SK-N-DZ (cell line): ENCODE results near the gene MTCH2.

Experiments used
- DNase-seq: peaks from one replicate; pipeline ENCODE4 v3.0.0-alpha.2; 2015; ENCODE audit warnings: low spot score

The MTCH2 gene

DNA sequence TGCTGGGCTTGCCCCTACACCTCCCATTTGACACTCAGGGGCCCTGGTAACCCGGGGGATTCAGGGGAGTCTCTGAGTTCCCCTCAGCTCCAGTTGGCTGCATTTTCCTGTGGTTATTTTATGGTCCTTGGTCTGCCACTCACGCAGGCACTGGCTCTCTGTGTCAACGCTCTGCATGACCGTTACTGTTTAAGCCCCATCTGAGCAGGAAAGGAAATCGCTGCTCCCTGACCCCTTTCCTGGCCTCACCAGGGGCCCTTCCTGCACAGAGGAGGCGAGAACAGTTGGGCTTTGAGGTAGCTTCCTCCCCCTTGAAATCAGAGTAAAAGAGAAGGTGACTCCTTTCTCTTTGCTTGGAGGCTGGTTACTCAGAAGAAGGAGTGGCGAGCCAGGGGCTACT, 50.6 kb downstream of the MTCH2 start:
- no peak for DNase-seq

DNA sequence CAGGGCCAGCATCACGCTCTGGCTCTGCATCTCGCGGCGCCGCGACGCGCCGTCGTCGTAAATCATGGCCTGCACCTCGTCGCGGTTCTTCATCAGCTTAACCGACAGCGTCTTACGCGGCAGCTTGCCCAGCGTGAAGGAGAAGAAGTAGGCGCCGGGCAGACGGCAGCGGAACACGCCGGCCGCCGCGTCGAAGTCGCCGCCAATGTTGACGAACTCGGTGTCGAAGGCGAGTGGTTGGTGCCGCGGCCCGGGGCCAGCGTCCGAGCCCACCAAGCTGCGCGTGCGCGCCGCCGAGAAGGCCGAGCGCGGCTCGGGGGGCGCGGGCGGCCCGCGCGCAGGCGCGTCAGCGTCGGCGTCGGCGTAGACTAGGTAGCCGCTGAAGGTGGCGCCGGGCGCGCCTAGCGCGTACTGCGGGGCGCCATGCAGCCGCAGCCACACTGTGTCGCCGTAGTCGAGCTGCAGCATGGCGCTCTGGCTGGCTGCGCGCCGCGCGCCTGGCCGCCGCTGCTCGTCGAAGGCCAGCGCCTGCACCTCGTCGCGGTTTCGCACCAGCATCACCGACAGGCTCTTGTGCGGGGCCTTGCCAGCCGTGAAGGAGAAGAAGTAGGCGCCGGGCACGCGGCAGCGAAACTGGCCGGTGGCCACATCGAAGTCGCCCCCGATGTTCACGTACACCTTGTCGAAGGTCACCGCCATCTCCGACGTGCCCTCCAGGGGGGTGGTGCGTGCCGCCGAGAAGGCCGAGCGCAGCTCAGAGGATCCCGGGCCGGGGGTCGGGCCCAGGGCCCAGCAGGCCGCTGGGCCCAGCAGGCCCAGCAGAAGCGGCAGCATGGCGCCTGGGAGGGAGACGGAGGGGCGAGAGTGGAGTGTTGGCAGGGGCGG, 52.1 kb downstream of the MTCH2 start:
- DNase-seq, result no peak

DNA sequence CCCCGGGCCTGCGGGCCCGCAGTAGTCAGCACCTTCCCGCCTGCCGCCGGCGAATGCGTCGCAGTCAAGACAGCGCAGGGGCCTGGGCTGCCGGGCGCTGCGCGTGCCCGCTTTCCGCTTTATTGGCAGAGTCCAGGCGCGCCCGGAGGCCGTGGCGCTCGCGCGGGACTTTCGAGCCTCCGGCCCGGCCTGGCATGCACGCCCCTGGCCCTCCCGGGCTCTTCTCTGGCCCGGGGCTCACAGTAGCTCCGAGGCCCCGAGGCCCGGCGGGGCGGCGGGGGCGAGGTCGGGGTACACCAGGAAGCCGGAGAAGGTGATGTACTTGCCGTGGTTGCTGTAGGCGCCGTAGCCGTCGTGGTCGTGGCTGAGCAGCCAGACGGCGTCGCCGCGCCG, 52.8 kb downstream of the MTCH2 start:
- no peak for DNase-seq

DNA sequence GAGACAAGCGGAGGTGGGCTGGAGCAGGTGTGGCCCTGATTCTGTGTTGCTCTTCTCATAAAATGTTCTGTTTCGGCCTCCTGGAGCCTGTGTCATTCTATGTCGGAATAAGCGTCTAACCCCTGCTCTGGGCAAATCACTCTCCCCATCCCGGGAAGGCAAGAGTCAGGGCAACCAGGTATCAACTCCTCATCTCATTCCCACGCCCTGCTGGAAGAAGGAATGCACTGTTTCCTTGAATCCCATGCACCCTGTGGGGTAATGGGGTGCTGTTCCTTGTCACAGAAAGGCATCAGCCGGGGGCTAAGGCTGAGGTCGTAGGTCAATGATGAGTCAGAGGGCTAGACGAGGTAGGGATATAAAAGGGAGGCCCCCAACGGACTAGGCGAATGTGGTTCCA, 53.2 kb downstream of the MTCH2 start:
- DNase-seq, result no peak

DNA sequence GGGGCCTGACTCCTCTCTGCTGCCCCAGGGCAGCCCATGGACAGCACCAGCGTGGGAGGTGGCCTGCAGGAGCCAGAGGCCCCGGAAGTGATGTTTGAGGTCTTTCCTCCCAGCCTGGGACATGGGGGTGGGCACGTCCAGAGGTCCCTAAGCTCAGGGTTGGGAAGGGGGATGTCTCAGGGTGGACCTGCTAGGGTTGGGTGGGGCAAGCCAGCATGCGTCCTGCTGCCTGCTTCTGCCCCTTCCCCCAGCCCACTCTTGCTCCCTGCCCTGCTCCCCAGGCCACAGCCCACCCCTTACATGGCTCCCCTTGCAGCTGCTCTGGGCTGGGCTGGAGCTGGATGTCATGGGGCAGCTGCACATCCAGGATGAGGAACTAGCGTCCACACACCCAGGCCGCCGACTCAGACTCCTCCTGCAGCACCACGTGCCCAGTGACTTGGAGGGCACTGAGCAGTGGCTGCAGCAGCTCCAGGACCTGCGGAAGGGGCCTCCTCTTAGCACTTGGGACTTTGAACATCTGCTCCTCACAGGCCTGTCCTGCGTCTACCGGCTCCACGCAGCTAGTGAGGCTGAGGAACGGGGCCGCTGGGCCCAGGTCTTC, 54.5 kb downstream of the MTCH2 start:
- DNase-seq, result peak; percentile 43

DNA sequence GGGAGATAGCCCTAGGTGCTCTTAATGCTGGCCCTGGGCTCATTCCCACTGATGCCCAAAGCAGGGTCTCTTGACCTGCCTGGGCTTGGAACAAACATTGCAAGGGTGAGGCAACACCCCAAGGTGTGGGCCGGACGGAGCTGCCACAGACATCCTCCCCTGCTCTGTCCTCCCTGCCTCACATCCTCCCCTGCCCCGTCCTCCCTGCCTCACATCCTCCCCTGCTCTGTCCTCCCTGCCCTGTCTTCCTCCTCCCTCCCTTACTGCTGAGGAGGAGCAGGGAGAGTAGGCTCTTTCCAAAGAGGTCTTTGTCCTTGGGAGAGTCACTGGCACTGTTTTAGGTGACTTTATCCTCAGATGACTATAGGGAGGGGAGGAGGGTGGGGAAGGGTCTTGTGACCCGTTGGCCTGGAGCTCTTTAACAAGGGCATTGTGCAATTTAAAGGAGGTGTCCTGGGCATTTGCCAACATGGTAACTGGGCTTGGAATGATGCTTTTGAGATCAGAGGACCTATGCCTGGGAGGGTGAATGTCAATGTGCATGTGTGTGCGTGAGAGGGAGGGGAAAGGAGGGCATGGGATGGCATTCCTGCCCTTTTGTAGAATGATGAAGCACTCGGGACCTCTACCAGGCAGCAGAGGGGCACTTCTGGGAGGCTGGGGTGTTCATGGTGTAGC, 55.2 kb downstream of the MTCH2 start:
- DNase-seq, result no peak

DNA sequence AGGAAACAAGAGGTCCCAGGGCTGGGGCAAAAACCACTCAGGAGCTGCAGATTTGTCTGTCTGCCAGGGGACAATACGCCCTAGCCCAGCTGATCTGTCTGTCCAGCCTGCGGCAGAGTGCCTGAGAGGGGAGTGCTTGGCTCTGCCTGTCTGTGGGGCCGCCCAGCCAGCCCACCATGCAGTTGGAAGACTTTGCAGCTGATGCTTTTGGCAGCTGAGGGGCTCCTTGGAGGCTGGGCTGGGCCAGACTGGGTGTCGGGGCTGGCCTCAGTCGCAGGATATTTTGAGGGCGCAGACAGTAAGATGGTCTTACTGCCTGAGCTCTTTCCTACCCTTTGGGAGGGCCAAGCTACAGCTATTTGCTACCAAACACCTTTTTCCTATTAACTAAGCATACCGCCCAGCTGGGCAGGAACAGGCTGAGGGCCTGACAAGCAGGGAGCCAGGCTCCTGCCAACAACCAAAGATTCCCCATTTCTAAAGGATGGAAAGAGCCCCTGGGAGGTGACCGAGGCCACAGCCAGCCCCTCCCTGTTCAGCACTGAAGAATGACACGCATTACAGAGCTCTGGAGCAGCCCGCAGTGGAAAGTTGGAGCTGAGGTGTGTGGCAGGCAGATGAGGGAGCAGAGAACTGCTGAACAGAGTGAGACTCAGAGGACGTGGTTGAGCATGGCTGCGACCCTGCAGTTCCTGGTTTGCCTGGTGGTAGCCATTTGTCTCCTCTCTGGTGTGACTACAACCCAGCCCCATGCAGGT, 56.1 kb downstream of the MTCH2 start, which contains the start of gene FAM180B:
Gene FAM180B, plus strand, starts transcription at position 581 of the 758 bp plus-strand sequence. Its CDS starts 91 bp downstream, at position 672.
- no peak for DNase-seq

DNA sequence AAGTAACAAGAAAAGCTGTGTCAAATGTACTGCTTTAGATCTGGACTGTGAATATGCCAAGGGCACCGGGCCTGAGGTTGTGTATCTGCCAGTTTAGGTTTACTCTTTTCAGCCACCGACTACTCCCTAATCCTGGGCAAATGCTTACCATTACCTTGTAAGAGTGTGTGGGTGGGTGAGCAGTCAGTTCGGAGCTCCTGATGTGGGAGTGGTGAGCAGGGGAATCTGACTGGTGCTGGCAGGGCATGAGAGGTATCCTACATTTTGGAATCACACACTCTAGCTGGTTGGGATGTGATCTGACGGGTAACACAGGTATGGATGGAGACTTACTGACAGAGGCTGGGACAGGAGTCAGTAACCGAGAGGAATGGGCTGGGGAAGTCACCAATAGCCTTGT, 58.5 kb downstream of the MTCH2 start:
- DNase-seq, result no peak

DNA sequence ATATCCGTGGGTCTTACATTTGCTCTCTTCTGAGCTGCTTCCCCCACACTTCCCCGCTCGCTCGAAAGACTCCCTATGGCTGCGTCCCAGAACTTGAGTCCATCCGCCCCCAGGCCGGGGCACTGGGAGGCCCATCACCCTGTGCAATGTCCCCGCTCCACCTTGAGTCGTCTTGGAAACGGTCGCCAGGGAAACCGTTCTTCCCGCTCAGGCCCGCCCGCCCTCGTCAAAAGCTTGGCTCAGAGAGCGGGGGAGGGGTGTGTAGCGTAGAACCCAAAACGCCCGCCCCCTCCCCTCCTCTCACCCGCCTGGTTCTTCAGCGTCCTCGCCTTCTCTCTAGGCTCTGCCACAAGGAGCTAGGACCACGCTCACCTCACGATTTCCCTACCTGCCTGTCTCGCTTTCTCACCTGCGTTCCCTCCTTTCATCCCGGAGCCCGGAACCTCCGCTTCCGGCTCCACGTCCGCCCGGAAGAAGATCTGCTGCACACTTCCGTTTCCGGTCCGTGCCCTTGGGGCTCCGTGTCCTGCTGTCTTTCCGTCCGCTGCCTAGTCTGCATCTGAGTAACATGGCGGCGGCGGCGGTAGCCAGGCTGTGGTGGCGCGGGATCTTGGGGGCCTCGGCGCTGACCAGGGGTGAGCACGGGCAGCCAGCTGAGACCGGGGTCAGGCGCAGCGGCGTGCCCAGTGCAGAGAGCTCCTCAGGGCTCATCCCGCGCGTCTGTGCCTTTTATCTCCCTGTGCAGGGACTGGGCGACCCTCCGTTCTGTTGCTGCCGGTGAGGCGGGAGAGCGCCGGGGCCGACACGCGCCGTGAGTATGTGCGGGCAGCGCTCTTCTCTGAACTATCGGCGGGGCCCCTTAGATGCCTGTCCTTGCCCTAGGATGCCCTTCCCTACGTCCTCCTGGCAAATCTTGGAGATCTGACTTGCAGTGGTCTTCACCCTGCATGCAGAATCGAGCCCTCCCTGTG, 63.5 kb downstream of the MTCH2 start, which contains the start of the genes KBTBD4 and NDUFS3:
Gene KBTBD4, minus strand, starts transcription at position 447 of the 971 bp plus-strand sequence. Its CDS starts 19 bp downstream, at position 428.
Gene NDUFS3, plus strand, starts transcription at position 551 of the 971 bp plus-strand sequence. Its CDS starts 18 bp downstream, at position 569.
- peak; percentile 95 for DNase-seq

DNA sequence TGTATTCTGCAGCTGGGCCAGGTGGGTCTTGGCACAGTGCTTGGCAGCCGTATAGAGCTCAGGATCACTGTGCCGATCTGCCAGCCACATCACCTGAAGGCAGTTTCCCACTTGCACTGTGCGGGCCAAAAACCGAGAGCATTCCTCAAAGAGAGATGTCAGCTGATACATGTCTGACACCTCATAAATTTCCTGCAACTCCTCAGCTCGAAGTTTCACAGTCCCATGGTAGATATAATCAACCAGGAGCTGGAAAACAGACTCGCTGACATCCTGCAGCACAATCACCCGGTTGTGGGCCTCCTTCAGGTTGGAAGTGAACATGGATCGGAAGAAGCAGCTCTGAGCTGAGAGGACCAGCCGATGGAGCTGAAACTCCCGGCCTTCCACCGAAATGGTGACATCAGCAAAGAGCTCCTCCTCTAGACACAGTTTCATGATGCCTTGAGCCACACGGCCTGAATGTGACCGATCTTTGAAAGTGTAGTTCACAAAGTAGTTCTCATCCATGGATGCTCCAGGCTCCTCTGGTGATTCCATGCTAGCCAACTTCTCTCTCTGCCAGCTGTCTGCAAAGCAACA, 64.8 kb downstream of the MTCH2 start:
- no peak for DNase-seq

DNA sequence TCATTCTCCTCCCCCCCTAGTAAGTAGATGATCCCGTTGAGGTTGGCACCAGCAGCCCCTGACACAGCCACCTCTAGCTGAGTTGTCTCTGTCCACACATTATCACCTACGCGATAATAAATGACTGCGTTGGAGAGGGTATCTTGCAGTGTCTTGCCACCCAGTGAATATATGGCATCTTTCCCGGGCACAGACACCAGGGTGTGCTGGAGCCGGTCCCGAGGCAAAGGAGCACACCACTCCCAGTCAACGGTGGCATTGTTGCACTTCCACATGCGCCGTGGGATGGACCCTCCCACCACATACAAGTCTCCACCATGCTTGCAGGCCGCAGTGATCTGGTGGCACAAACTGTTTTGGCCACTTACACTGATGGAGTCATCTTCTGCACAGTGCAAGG, 69.0 kb downstream of the MTCH2 start:
- no peak for DNase-seq

DNA sequence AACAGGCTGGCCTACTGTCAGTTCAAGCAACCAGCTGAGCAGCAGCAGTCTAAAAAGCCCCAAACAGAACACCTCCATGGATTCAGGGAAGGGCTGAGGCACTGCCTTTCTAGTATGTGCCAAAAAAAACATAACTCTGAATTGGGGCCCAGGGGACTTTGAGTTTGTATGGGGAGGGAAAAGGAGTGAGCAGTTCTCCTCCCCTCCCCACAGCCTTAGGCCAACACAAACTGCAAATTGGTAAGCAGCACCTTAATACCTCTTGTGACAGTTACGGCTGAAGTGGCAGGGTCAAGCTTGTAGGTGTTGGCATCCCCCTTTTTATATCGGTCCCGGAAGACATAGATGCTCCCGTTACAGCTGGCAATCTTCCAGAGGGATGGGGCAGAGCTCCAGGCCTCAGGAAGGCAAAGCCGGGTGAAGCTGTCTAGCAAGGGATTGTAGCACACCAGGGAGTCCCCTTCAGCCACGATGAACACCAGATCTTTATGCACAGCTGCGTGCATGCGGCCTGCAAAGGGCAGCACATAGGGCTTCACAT, 69.6 kb downstream of the MTCH2 start:
- no peak for DNase-seq

DNA sequence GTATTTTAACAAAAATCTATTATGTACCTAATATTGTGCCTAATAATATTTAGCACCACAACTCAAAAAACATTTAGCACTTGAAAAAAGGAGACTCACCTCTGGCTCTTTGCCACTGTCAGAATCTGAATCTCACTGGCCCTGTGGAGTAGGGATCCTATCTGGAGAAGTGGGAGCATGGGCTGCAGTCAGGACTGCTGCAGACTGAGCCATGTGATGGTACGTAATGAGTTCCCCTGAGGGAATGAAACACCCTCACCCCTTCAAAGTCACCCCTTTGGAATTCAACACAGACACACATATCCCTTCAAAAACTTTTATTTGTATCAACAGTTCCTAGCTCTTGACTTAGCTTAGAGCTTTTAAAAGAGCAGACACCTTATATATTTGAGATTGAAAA, 70.5 kb downstream of the MTCH2 start:
- no peak for DNase-seq

DNA sequence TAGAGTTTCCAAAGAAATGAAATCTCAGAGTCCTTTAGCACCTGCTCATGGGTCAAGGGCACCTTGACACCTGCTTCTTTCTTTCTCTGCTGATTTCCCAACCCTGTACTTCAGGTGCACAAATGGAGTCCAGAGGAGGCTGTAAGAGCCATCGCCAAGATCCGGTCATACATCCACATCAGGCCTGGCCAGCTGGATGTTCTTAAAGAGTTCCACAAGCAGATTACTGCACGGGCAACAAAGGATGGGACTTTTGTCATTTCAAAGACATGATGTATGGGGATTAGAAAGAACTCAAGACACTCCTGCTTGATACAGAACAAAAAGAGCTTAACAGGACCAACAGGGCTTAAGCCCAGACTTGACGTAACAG, 71.0 kb downstream of the MTCH2 start:
- DNase-seq, result no peak

DNA sequence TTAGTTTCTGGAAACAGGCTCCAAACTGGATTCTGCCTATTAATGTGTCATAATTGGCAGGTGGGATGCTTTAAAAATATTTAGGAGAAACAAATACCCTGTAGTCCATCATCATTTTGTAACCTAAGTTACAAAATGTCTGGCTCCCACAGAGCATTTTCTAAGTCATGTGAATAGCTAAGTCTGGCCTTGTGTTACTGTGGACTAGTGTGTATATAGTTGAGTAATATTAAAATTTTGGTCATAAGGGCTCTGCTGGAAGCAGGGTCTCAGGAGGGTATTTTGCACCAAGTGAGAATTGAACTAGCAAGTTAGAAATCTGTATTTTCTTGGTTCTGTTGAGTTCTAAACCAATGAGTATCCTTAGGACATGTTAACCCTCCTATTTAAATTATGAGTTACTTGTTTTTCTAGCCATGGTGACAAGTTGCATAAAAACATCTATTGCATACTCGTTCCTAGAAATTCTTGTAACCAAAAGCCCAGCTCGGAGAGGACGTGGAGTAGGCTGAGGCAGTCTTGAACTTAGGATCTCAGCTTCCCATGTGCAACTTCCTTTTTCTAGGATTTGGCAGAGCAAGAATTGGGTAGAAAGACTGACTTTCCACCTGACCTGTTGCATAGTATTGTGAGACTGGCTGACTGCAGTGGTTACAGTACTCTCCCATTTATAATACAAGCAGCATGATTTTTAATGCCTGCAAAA, 71.6 kb downstream of the MTCH2 start:
- DNase-seq, result no peak

DNA sequence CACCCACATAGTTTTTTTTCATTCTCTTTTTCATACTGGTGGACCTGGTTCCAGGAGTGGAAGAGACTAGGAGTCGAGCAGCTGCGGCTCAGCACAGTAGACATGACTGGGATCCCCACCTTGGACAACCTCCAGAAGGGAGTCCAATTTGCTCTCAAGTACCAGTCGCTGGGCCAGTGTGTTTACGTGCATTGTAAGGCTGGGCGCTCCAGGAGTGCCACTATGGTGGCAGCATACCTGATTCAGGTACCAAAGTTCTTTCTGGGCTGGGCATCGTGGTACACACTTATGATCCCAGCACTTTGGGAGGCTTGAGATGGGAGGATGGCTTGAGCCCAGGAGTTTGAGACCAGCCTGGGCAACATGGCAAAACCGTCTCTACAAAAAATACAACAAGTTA, 72.7 kb downstream of the MTCH2 start:
- no peak for DNase-seq
